HG03108 (cell line): Measurements from ENCODE around the gene ACAD8.

Source experiments
- ATAC-seq: cut with Tn5 transposase; IDR thresholded peaks from one replicate; pipeline ENCODE4 v1.9.1; 2021; ENCODE audit warnings: moderate library complexity; ENCODE audit not compliant: unreplicated experiment

Gene ACAD8

DNA sequence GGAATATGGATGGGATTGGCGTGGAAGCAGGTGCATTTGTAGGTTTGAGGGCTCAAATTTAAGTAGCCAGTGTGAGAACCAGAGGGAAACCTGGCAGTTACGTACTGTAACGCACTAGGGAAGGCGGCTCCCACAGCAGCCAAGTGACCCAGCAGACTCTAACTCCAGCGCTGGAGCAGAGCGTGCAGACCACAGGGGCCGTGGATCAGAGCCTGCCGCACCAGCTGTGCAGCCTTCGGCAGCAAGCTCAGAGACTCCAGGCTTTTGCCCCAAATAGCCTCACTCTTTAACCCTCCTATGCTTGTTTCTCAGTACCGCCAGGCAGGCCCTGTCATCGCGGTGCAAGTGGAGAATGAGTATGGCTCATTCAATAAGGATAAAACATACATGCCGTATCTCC lies 35.1 kb downstream of the ACAD8 start:
- no peak for ATAC-seq

DNA sequence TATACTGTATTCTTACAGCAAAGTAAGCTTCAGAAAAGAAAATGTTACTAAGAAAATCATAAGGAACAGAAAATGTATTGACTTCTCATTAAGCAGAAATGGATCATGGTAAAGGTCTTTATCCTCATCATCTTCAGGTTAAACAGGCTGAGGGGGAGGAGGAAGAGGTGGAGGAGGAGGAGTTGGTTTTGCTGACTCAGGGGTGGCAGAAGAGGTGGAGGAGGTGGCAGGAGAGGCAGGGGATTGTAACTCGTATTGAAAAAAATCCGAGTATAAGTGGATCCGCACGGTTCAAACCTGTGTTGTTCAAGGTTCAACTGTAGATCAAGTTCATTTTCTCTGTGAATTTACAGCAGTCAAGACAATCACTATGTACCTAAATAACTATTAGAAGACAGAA lies 35.8 kb downstream of the ACAD8 start:
- no peak for ATAC-seq

DNA sequence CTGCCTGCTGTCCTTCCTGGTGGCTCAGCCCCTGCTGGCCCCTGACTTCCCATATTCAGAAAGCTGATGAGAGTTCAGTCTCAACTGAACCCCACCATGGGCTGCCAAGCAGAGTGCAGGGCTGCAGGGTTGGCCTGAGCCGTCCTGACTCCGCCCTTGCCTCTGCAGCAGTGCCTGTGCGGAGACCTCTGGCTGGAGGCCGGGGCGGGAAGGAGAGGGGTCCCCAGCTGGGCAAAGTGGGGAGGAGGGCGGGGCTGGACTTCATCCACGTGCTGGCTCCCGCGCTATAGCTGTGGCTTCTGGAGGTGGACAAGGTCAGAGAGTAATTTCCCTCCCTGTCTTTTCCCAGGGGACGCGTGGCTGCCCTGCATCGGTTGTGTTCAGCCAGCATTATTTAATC lies 36.4 kb downstream of the ACAD8 start:
- ATAC-seq: no peak

DNA sequence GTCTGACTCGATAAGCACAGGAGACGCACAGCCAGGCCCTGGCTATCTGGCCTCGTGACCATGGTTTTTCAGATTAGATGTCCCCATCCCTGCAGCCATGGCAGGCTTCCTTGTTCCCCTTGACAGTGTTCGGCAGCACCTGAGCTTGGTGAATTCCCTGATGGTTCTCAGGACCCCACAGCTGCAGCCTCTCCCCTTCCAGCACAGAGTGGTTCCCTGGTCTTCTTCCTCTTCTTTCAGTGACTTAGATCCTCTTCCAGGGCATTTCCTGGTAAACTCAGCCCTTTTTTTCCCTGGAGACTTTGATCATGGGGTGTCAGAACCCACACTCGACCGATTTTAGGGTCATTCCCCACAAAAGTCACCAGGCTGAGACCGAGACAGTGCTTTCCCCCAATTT lies 37.3 kb downstream of the ACAD8 start:
- no peak for ATAC-seq

DNA sequence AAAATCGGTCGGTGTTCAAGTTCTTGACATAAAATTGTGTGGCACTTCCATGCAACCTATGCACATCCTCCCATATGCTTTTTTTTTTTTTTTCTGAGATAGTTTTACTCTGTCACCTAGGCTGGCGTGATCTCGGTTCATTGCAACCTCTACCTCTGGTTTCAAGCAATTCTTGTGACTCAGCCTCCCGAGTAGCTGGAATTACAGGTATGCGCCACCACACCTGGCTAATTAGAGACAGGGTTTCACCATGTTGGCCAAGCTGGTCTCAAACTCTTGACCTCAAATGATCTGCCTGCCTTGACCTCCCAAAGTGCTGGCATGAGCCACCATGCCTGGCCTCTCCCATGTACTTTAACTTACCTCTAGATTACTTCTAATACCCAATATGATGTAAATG lies 37.8 kb downstream of the ACAD8 start:
- no peak for ATAC-seq

DNA sequence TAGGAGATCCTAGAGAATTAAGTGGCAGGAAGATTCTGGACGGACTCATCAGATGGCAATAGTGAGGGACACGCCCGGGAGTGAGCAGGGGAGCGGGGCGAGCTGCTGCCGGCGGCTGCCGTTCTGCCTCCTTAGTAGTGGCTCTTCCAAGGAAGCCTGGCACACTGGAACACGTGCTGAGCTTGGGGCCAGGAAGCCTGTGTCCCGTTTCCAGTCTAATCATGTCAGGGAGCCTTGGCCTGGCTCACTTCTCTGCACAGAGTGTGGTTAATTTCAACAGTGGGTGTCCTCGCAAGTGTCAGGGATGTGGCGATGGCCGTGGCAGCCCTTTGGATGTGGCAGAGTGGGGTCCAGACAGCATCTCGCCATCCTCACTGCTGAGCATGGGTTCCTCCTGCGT lies 39.3 kb downstream of the ACAD8 start:
- no peak for ATAC-seq

DNA sequence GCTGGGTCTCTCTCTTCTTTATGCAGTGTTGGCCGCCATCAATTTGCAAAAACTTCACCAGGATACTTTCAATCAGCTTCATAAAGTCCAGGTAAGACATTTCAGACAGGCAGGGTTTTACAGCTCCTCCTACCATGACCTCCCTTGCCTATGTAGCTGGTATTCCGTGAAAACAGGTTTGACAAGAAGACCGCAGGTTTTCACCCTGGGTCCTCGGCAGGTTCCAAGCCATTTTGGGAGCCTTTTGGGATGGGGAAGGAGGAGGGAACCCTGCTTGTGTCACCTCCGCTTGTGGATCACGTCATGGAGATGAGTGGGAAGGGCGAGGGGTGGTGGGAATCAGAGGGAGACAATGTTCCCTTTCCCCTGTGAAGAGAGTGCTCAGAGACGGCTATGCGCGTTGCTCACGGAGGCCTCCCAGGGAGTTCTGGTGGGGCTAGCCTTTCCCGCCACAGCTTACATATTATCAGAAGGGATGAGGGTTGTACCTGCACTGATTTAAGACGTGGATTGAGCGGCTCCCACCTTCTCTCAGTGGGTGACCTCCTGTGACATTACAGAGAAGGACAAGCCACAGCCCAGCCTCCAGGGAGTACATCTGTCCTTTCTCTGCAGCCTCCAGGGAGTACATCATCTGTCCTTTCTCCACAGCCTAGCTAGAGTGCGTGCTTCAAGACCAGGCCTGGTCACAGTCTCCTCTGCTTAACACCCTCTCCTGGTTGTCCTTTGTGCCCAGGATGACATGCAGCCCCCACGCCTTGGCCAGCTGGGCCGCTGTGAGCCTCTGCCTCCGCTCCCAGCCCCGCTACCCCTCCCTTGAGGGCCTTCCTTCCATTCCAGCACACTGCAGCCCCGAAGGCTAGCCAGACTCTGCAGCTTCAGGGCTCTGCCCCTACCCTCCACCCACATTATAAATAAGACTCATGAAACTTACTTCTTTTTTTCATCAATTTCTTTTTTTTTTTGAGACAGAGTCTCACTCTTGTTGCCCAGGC lies 40.0 kb downstream of the ACAD8 start:
- no peak for ATAC-seq

DNA sequence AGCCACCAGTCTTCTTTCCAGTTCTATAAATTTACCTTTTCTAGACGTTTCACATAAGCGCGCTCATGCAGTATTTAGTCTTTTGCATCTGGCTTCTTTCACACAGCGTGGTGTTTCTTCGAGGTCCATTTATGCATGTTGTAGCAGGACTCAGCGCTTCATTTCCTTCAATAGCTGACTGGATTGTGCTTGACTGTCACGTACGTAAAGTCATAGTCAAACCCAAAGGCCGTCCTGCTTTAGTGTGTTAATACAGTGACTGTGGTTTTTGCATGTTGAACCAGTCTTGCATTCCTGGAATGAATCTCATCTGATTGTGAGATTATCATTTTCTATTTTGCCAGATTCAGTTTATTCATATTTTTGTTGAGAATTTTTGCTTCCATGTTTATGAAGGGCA lies 41.3 kb downstream of the ACAD8 start:
- no peak for ATAC-seq

DNA sequence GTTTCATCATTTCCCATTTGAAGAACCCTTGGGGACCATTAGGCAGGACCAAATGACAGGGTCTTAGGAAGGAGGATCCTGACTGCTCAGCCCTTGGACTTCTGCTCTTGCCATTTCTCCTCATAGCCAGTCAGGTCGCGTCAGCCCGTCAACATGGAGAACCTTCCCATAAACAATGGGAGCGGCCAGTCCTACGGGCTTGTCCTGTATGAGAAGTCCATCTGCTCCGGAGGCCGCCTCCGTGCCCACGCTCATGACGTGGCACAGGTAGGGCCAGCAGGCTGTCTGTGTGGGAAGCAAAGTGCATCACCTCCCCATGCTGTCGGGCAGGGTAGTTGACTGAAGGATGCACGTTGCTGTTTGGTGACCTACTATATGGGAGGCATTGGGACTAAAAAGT lies 58.9 kb downstream of the ACAD8 start:
- no peak for ATAC-seq

DNA sequence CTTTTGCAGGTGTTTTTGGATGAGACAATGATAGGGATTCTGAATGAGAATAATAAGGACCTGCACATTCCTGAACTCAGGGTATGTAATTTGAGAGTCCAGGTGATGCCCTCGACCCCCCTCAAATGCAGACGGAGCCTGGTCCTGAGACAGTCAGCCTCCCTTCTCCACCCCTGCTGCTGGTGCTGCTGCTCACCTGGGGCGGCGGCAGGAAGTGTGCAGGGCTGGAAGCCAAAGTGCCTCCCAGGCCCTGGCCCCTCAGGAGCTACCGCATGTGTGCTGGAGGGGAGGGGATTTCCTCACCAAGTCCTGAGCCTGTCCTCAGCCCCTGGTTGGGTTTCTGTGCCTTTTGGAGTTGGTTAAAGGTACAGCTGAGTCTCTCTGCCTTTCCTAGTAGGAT lies 59.4 kb downstream of the ACAD8 start:
- no peak for ATAC-seq

DNA sequence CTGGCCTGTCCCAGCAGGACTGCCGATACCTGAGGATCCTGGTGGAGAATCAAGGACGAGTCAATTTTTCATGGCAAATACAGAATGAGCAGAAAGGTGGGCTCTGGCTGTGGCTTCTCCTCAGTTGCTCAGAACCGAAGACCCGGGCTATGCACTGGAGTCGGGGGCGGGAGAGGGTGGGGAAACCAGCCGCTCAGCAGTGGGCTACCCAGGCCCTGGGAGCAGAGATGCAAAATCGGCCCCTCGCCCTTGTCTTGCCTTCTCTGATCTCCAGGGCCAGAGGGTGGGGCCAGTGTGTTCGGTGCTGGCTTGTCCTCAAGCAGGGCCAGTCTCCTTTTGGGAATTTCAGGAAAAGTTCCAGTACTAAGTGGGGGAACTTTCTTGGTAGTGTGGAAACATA lies 60.0 kb downstream of the ACAD8 start:
- ATAC-seq: no peak

DNA sequence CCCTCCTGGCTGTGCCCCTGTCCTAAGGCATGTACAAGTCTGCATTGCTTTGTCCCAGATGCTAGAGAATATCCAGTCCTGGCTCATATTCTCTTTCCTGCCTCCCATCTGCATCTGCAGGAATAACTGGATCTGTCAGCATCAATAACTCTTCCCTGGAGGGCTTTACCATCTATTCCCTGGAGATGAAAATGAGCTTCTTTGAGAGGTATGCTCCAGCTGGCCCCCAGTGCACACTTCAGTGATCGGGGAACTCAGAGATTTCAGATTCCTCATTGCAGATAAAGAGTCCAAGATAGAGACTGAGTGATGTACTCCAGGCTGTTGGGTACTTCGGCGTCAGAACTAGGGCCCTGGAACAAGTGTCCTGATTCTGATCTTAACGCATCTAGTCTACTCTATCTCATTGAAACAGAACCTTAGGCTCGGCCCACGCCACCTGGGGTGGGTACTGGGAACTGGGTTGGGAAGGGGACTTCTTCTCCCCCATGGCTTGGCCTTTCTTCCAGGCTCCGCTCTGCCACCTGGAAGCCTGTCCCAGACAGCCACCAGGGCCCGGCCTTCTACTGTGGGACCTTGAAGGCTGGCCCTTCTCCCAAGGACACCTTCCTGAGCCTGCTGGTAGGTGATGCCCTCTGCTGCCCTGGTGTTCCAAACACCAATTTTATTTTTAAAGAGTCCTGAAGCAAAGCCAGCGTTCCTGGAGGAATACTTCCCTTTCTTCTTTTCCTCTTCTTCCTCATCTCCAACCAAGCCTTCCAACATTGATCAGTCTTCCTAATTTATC lies 60.6 kb downstream of the ACAD8 start:
- ATAC-seq: no peak
